AG04449 (cell line): ENCODE results near the gene FLT1.

Experiments
- CTCF ChIA-PET: fragments of 350-600 bp; formaldehyde crosslinking; extraction: SDS; loops from one replicate; lab custom pipeline; 2021; ENCODE audit warnings: antibody characterized with exemption; lab: Yijun Ruan, JAX
- POLR2A ChIA-PET: fragments of 400-600, 350-600 bp; formaldehyde crosslinking; extraction: SDS; loops from one replicate; lab custom pipeline; 2020; ENCODE audit warnings: antibody characterized with exemption, inconsistent platforms; lab: Yijun Ruan, JAX
- DNase-seq: peaks from one replicate; pipeline ENCODE4 v3.0.0-alpha.2; 2010; ENCODE audit warnings: low read depth, low spot score
- H3K4me3 ChIP-seq: 2 replicates; pipeline ENCODE4 v1.5.1; 2011; ENCODE audit warnings: low read depth, mild to moderate bottlenecking, control low read depth, low read length
- CTCF ChIP-seq: IDR thresholded peaks from one replicate; pipeline ENCODE4 v1.5.1; 2011; ENCODE audit warnings: mild to moderate bottlenecking, moderate library complexity, low read length, control low read depth, inconsistent platforms; ENCODE audit not compliant: insufficient read depth; ENCODE audit errors: missing control alignments

FLT1 gene

GRCh38 chr13:28402057-28402381, 92.9 kb downstream of the FLT1 start:
- CTCF ChIA-PET, result no interaction called here
- POLR2A ChIA-PET, result no interaction called here
- no peak overlapping the region for H3K4me3 ChIP-seq
- DNase-seq, result no peak
- no peak for TF ChIP-seq CTCF

GRCh38 chr13:28401303-28402056, 93.4 kb downstream of the FLT1 start:
- peak; percentile 68 for DNase-seq
- ChIA-PET CTCF (interaction anchor here (0.7 kb wide), 1 partner anchor 17 kb away, joined by 4 read pairs; no protein-coding TSS in a partner anchor), POLR2A (no interaction called here)
- no peak overlapping the region for H3K4me3 ChIP-seq
- no peak for TF ChIP-seq CTCF

GRCh38 chr13:28396053-28396452, 98.9 kb downstream of the FLT1 start:
- no peak for TF ChIP-seq CTCF
- H3K4me3 ChIP-seq, result no peak overlapping the region
- no peak for DNase-seq
- CTCF ChIA-PET, result interaction anchor here (1.5 kb wide), 1 partner anchor 72 kb away, joined by 7 read pairs; no protein-coding TSS in a partner anchor
- POLR2A ChIA-PET, result no interaction called here

- ChIA-PET CTCF (interaction anchor here (1.1 kb wide), 1 partner anchor 71 kb away, joined by 3 read pairs; no protein-coding TSS in a partner anchor), POLR2A (interaction anchor here (0.7 kb wide), 1 partner anchor 160 kb away, joined by 3 read pairs; no protein-coding TSS in a partner anchor)
- H3K4me3 ChIP-seq, result no peak overlapping the region
- DNase-seq, result no peak
- no peak for TF ChIP-seq CTCF
Observed at GRCh38 chr13:28394422-28394821, 100.5 kb downstream of the FLT1 start.

GRCh38 chr13:28392896-28393505, 101.9 kb downstream of the FLT1 start:
- POLR2A ChIA-PET, result no interaction called here
- no peak for DNase-seq
- TF ChIP-seq CTCF, result no peak
- no peak overlapping the region for H3K4me3 ChIP-seq
- CTCF ChIA-PET, result no interaction called here

- no peak for TF ChIP-seq CTCF
- ChIA-PET CTCF (no interaction called here), POLR2A (no interaction called here)
- DNase-seq, result no peak
- H3K4me3 ChIP-seq, result no peak overlapping the region
Observed at GRCh38 chr13:28392428-28392827, 102.5 kb downstream of the FLT1 start.
